Measurements from ENCODE around the gene SIGLEC8.

Gene SIGLEC8

GRCh38 chr19:51439021-51439465 is 19.2 kb downstream of the SIGLEC8 start:
- 92% methylated on average over 4 of the region's 5 CpGs for WGBS (ENCODE audit: insufficient coverage)
- CTCF ChIA-PET: interaction anchor here (0.6 to 4.5 kb wide), 20 partner anchors 8 to 335 kb away, joined by 3 to 40 read pairs (median 4); partner anchors contain the start of gene SIGLEC10
- H3K9me3 ChIP-seq (ENCODE audit: control extremely low read depth in 1 of 5, control insufficient read depth in 4 of 5, insufficient read depth in 2 of 5, low read depth in 1 of 5, low read length in 4 of 5): no peaks in the 10 kb centered on the region
- H3K27ac ChIP-seq (ENCODE audit: insufficient read depth in 1 of 2, low read depth in 1 of 2, low read length in 2 of 2, poor library complexity in 1 of 2, severe bottlenecking in 2 of 2): no peak overlapping the region
- H3K4me3 ChIP-seq (ENCODE audit: control insufficient read depth in 1 of 7, extremely low read depth in 1 of 7, insufficient read depth in 4 of 7, low read depth in 2 of 7, low read length in 6 of 7): no peak overlapping the region
- H3K4me1 ChIP-seq (ENCODE audit: control extremely low read depth in 1 of 4, control insufficient read depth in 4 of 4, insufficient read depth in 4 of 4, low read length in 3 of 4): peaks cover 5 to 26% (median 23%) of the 10 kb centered on the region in 4 experiments
- POLR2A ChIA-PET: no interaction called here
- no peaks in the 10 kb centered on the region for H3K36me3 ChIP-seq (ENCODE audit: control insufficient read depth in 4 of 4, insufficient read depth in 4 of 4, low read length in 3 of 4)
- peak; percentile 58 to 76 (median 75) for DNase-seq
- peaks cover 0 to 4% (median 0%) of the 10 kb centered on the region in 5 experiments for H3K27me3 ChIP-seq (replicated peaks in 2 of 5; ENCODE audit: control insufficient read depth in 4 of 5, insufficient read depth in 5 of 5, low read length in 4 of 5)

GRCh38 chr19:51434456-51434855 is 23.8 kb downstream of the SIGLEC8 start:
- Histone ChIP-seq H3K27me3 (replicated peaks in 2 of 5; ENCODE audit: control insufficient read depth in 4 of 5, insufficient read depth in 5 of 5, low read length in 4 of 5) (peaks cover 0 to 7% (median 0%) of the 10 kb centered on the region in 5 experiments), H3K36me3 (ENCODE audit: control insufficient read depth in 4 of 4, insufficient read depth in 4 of 4, low read length in 3 of 4) (no peaks in the 10 kb centered on the region), H3K4me1 (ENCODE audit: control extremely low read depth in 1 of 4, control insufficient read depth in 4 of 4, insufficient read depth in 4 of 4, low read length in 3 of 4) (no peaks in the 10 kb centered on the region), H3K9me3 (ENCODE audit: control extremely low read depth in 1 of 5, control insufficient read depth in 4 of 5, insufficient read depth in 2 of 5, low read depth in 1 of 5, low read length in 4 of 5) (no peaks in the 10 kb centered on the region), H3K4me3 (ENCODE audit: control insufficient read depth in 1 of 7, extremely low read depth in 1 of 7, insufficient read depth in 4 of 7, low read depth in 2 of 7, low read length in 6 of 7) (no peak overlapping the region), H3K27ac (ENCODE audit: insufficient read depth in 1 of 2, low read depth in 1 of 2, low read length in 2 of 2, poor library complexity in 1 of 2, severe bottlenecking in 2 of 2) (no peak overlapping the region)
- no peak for DNase-seq
- ChIA-PET POLR2A (no interaction called here), CTCF (interaction anchor here (1.6 kb wide), 1 partner anchor 14 kb away, joined by 4 read pairs; no protein-coding TSS in a partner anchor)
- no CpG with 5 or more reads among the region's 1 CpG for WGBS (ENCODE audit: insufficient coverage)

- H3K36me3 ChIP-seq (ENCODE audit: control insufficient read depth in 4 of 4, insufficient read depth in 4 of 4, low read length in 3 of 4): no peaks in the 10 kb centered on the region
- POLR2A ChIA-PET: interaction anchor here (0.6 kb wide), 1 partner anchor 199 kb away, joined by 3 read pairs; no protein-coding TSS in a partner anchor
- no peak overlapping the region for H3K27ac ChIP-seq (ENCODE audit: insufficient read depth in 1 of 2, low read depth in 1 of 2, low read length in 2 of 2, poor library complexity in 1 of 2, severe bottlenecking in 2 of 2)
- DNase-seq: no peak
- no peak overlapping the region for H3K4me3 ChIP-seq (ENCODE audit: control insufficient read depth in 1 of 7, extremely low read depth in 1 of 7, insufficient read depth in 4 of 7, low read depth in 2 of 7, low read length in 6 of 7)
- peaks cover 0 to 7% (median 0%) of the 10 kb centered on the region in 5 experiments for H3K27me3 ChIP-seq (replicated peaks in 2 of 5; ENCODE audit: control insufficient read depth in 4 of 5, insufficient read depth in 5 of 5, low read length in 4 of 5)
- no peaks in the 10 kb centered on the region for H3K4me1 ChIP-seq (ENCODE audit: control extremely low read depth in 1 of 4, control insufficient read depth in 4 of 4, insufficient read depth in 4 of 4, low read length in 3 of 4)
- 71% methylated on average over 2 of the region's 4 CpGs for WGBS (ENCODE audit: insufficient coverage)
- H3K9me3 ChIP-seq (ENCODE audit: control extremely low read depth in 1 of 5, control insufficient read depth in 4 of 5, insufficient read depth in 2 of 5, low read depth in 1 of 5, low read length in 4 of 5): no peaks in the 10 kb centered on the region
- CTCF ChIA-PET: interaction anchor here (0.6 kb wide), 1 partner anchor 165 kb away, joined by 3 read pairs; no protein-coding TSS in a partner anchor
Observed at GRCh38 chr19:51433043-51433442, 25.2 kb downstream of the SIGLEC8 start.

- DNase-seq: no peak
- Histone ChIP-seq H3K27ac (ENCODE audit: insufficient read depth in 1 of 2, low read depth in 1 of 2, low read length in 2 of 2, poor library complexity in 1 of 2, severe bottlenecking in 2 of 2) (no peak overlapping the region), H3K27me3 (replicated peaks in 2 of 5; ENCODE audit: control insufficient read depth in 4 of 5, insufficient read depth in 5 of 5, low read length in 4 of 5) (peaks cover 0 to 7% (median 0%) of the 10 kb centered on the region in 5 experiments), H3K4me1 (ENCODE audit: control extremely low read depth in 1 of 4, control insufficient read depth in 4 of 4, insufficient read depth in 4 of 4, low read length in 3 of 4) (peaks cover 0 to 7% (median 3%) of the 10 kb centered on the region in 4 experiments), H3K9me3 (ENCODE audit: control extremely low read depth in 1 of 5, control insufficient read depth in 4 of 5, insufficient read depth in 2 of 5, low read depth in 1 of 5, low read length in 4 of 5) (no peaks in the 10 kb centered on the region), H3K36me3 (ENCODE audit: control insufficient read depth in 4 of 4, insufficient read depth in 4 of 4, low read length in 3 of 4) (no peaks in the 10 kb centered on the region), H3K4me3 (ENCODE audit: control insufficient read depth in 1 of 7, extremely low read depth in 1 of 7, insufficient read depth in 4 of 7, low read depth in 2 of 7, low read length in 6 of 7) (no peak overlapping the region)
- CTCF ChIA-PET: no interaction called here
- no CpG with 5 or more reads among the region's 3 CpGs for WGBS (ENCODE audit: insufficient coverage)
- POLR2A ChIA-PET: no interaction called here
Observed at GRCh38 chr19:51431124-51431523, 27.1 kb downstream of the SIGLEC8 start.

GRCh38 chr19:51430221-51430620 is 28.0 kb downstream of the SIGLEC8 start:
- H3K27me3 ChIP-seq (replicated peaks in 2 of 5; ENCODE audit: control insufficient read depth in 4 of 5, insufficient read depth in 5 of 5, low read length in 4 of 5): peaks cover 0 to 5% (median 0%) of the 10 kb centered on the region in 5 experiments
- H3K4me3 ChIP-seq (ENCODE audit: control insufficient read depth in 1 of 7, extremely low read depth in 1 of 7, insufficient read depth in 4 of 7, low read depth in 2 of 7, low read length in 6 of 7): no peak overlapping the region
- DNase-seq: no peak
- POLR2A ChIA-PET: no interaction called here
- H3K36me3 ChIP-seq (ENCODE audit: control insufficient read depth in 4 of 4, insufficient read depth in 4 of 4, low read length in 3 of 4): no peaks in the 10 kb centered on the region
- peaks cover 0 to 7% (median 3%) of the 10 kb centered on the region in 4 experiments for H3K4me1 ChIP-seq (ENCODE audit: control extremely low read depth in 1 of 4, control insufficient read depth in 4 of 4, insufficient read depth in 4 of 4, low read length in 3 of 4)
- CTCF ChIA-PET: interaction anchor here (1.2 kb wide), 1 partner anchor 11 kb away, joined by 3 read pairs; no protein-coding TSS in a partner anchor
- no peak overlapping the region for H3K27ac ChIP-seq (ENCODE audit: insufficient read depth in 1 of 2, low read depth in 1 of 2, low read length in 2 of 2, poor library complexity in 1 of 2, severe bottlenecking in 2 of 2)
- 90% methylated on average over 2 of the region's 3 CpGs for WGBS (ENCODE audit: insufficient coverage)
- no peaks in the 10 kb centered on the region for H3K9me3 ChIP-seq (ENCODE audit: control extremely low read depth in 1 of 5, control insufficient read depth in 4 of 5, insufficient read depth in 2 of 5, low read depth in 1 of 5, low read length in 4 of 5)

- POLR2A ChIA-PET: no interaction called here
- DNase-seq: peak in 1 of 3 donors; percentile 28
- Histone ChIP-seq H3K9me3 (ENCODE audit: control extremely low read depth in 1 of 5, control insufficient read depth in 4 of 5, insufficient read depth in 2 of 5, low read depth in 1 of 5, low read length in 4 of 5) (no peaks in the 10 kb centered on the region), H3K27me3 (replicated peaks in 2 of 5; ENCODE audit: control insufficient read depth in 4 of 5, insufficient read depth in 5 of 5, low read length in 4 of 5) (peaks cover 0 to 5% (median 0%) of the 10 kb centered on the region in 5 experiments), H3K4me1 (ENCODE audit: control extremely low read depth in 1 of 4, control insufficient read depth in 4 of 4, insufficient read depth in 4 of 4, low read length in 3 of 4) (peaks cover 0 to 7% (median 3%) of the 10 kb centered on the region in 4 experiments), H3K4me3 (ENCODE audit: control insufficient read depth in 1 of 7, extremely low read depth in 1 of 7, insufficient read depth in 4 of 7, low read depth in 2 of 7, low read length in 6 of 7) (no peak overlapping the region), H3K27ac (ENCODE audit: insufficient read depth in 1 of 2, low read depth in 1 of 2, low read length in 2 of 2, poor library complexity in 1 of 2, severe bottlenecking in 2 of 2) (no peak overlapping the region), H3K36me3 (ENCODE audit: control insufficient read depth in 4 of 4, insufficient read depth in 4 of 4, low read length in 3 of 4) (no peaks in the 10 kb centered on the region)
- CTCF ChIA-PET: interaction anchor here (0.6 to 2.2 kb wide), 7 partner anchors 9 to 54 kb away, joined by 3 to 8 read pairs (median 4); partner anchors contain the start of gene SIGLEC10
- 61% methylated on average over 3 of the region's 3 CpGs for WGBS (ENCODE audit: insufficient coverage)
Observed at GRCh38 chr19:51427201-51427600, 31.1 kb downstream of the SIGLEC8 start.

- Histone ChIP-seq H3K4me3 (ENCODE audit: control insufficient read depth in 1 of 7, extremely low read depth in 1 of 7, insufficient read depth in 4 of 7, low read depth in 2 of 7, low read length in 6 of 7) (peak overlapping the region in 3 of 7 experiments; percentile 33 to 48 (median 36)), H3K9me3 (ENCODE audit: control extremely low read depth in 1 of 5, control insufficient read depth in 4 of 5, insufficient read depth in 2 of 5, low read depth in 1 of 5, low read length in 4 of 5) (no peaks in the 10 kb centered on the region), H3K36me3 (ENCODE audit: control insufficient read depth in 4 of 4, insufficient read depth in 4 of 4, low read length in 3 of 4) (no peaks in the 10 kb centered on the region), H3K27me3 (replicated peaks in 2 of 5; ENCODE audit: control insufficient read depth in 4 of 5, insufficient read depth in 5 of 5, low read length in 4 of 5) (peaks cover 0 to 3% (median 0%) of the 10 kb centered on the region in 5 experiments), H3K4me1 (ENCODE audit: control extremely low read depth in 1 of 4, control insufficient read depth in 4 of 4, insufficient read depth in 4 of 4, low read length in 3 of 4) (peaks cover 3 to 47% (median 33%) of the 10 kb centered on the region in 4 experiments), H3K27ac (ENCODE audit: insufficient read depth in 1 of 2, low read depth in 1 of 2, low read length in 2 of 2, poor library complexity in 1 of 2, severe bottlenecking in 2 of 2) (no peak overlapping the region)
- ChIA-PET CTCF (interaction anchor here (0.8 to 7.3 kb wide), 15 partner anchors 9 to 238 kb away, joined by 3 to 101 read pairs (median 5); partner anchors contain the start of gene VSIG10L), POLR2A (interaction anchor here (1.0 kb wide), 1 partner anchor 18 kb away, joined by 7 read pairs; no protein-coding TSS in a partner anchor)
- DNase-seq: peak; percentile 75 to 82 (median 79)
- WGBS (ENCODE audit: insufficient coverage): 6% methylated on average over 10 of the region's 19 CpGs
Observed at GRCh38 chr19:51422053-51422448, 36.2 kb downstream of the SIGLEC8 start.

Data from common myeloid progenitor, CD34-positive (primary cell).